ENCODE results near the gene ZNF503.

Gene ZNF503

GRCh38 chr10:75358132-75358531 is 43.4 kb downstream of the ZNF503 start:
- TF ChIP-seq, protein P1, sequence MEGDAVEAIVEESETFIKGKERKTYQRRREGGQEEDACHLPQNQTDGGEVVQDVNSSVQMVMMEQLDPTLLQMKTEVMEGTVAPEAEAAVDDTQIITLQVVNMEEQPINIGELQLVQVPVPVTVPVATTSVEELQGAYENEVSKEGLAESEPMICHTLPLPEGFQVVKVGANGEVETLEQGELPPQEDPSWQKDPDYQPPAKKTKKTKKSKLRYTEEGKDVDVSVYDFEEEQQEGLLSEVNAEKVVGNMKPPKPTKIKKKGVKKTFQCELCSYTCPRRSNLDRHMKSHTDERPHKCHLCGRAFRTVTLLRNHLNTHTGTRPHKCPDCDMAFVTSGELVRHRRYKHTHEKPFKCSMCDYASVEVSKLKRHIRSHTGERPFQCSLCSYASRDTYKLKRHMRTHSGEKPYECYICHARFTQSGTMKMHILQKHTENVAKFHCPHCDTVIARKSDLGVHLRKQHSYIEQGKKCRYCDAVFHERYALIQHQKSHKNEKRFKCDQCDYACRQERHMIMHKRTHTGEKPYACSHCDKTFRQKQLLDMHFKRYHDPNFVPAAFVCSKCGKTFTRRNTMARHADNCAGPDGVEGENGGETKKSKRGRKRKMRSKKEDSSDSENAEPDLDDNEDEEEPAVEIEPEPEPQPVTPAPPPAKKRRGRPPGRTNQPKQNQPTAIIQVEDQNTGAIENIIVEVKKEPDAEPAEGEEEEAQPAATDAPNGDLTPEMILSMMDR (IDR thresholded peaks at IDR 0.05) = no peak

DNA sequence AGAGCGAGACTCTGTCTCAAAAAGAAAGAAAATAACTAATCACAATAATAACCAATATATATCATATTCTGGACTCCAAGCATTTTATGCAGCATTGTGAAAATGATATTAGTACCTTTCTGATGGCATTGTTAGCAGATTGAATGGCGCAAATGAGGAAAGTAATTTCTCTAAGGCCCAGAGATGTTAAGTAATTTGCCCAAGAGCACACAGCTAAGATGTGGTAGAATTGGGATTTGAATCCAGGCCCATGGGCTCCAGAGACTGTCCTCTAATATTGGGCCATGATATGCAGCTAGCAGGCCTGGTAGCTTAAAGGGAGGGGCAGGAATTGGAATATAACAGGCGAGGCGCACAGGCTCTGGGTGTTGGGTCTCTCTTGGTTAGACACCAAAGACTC is 44.1 kb downstream of the ZNF503 start:
- TF ChIP-seq, protein P1 (IDR thresholded peaks at IDR 0.05) = no peak

GRCh38 chr10:75356484-75356883 is 45.1 kb downstream of the ZNF503 start:
- TF ChIP-seq, protein P1 (IDR thresholded peaks at IDR 0.05) = no peak

- TF ChIP-seq, protein P1 (IDR thresholded peaks at IDR 0.05) = no peak
Measured at GRCh38 chr10:75355706-75356105, 45.9 kb downstream of the ZNF503 start.

DNA sequence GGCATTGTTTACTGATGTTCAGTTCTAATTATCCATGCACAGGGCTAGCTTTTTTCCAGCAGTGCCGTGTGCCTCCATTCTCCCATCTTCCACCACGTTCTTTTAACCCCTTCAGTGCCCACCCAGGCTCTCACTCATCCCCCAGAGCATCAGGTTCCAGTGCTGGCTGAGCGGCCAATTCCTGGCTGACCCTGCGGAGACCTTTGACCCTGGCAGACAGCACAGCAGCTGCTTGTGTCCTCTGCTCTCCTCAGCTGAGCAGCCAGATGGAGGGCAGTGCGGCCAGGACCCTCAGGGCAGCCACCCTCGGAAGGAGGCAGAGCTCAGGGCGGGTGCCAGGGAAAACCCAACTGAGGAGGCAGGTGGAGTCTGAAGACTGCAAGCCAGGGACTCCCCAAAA is 48.4 kb downstream of the ZNF503 start:
- TF ChIP-seq, protein P1 (IDR thresholded peaks at IDR 0.05) = no peak

- TF ChIP-seq, protein P1 (IDR thresholded peaks at IDR 0.05) = no peak
Measured at GRCh38 chr10:75352650-75353049, 48.9 kb downstream of the ZNF503 start.

- TF ChIP-seq, protein P1 (IDR thresholded peaks at IDR 0.05) = no peak
Measured at GRCh38 chr10:75351637-75352036, 49.9 kb downstream of the ZNF503 start.

DNA sequence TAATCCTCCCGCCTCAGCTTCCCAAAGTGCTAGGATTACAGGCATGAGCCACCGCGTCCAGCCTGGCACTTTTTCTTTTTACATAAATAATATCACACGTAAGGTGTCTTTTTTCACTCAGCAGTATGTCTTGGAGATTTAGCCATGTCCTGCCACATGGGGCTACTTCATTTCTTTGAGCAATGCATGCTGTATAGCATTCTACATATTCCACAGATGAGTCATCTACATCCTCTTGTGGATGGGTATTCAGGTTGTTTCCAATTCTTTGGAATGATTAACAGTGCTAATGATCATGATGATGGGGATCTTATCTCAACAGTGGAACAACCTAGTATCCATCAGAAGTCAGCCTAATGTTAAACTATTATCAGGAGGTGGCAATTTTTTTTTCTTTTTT is 50.8 kb downstream of the ZNF503 start:
- TF ChIP-seq, protein P1 (IDR thresholded peaks at IDR 0.05) = no peak
